Measurements from ENCODE around the gene RASA3. TPM values are rescaled to one million over a fixed set of nuclear protein-coding genes. Genes with fewer than 3 reads are reported as not detected.

The RASA3 gene
- total RNA-seq, 1 experiment from 2014 or later = 18.6 TPM

DNA sequence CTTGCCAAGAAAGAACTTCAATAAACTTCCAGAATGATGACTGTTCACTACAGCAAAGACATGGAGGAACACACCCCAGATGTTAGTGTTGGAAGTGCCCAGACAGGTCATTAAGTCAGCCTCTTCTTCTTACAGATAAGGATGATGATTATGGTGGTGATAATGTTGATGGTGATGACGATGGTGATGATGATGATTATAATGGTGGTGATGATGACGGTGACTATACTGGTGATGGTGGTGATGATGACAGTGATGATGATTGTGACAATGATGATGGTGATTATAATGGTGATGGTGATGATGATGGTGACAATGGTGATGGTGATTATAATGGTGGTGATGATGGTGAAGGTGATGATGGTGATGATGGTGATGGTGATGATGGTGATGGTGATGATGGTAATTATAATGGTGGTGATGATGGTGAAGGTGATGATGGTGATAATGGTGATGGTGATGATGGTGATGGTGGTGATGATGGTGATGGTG is 167.0 kb downstream of the RASA3 start:
- BruUV-seq (replicated peaks) = no TSS peak

More for the DNA sequence above, 167.0 kb downstream of the RASA3 start:
- Histone ChIP-seq H3K9me3 (ENCODE audit: control insufficient read depth in 1 of 2, insufficient read depth in 1 of 2, low read depth in 1 of 2, low read length in 2 of 2) (peaks cover 3 to 8% of the 10 kb centered on the region in 2 experiments; a peak in 3 of 4 replicates), H3K9me2 (ENCODE audit: insufficient read depth) (no peaks in the 10 kb centered on the region), H4K20me1 (ENCODE audit: insufficient read depth) (no peaks in the 10 kb centered on the region), H3K27me3 (ENCODE audit: insufficient read depth, low read length) (no peaks in the 10 kb centered on the region), H3K79me2 (ENCODE audit: insufficient read depth, low read length) (no peaks in the 10 kb centered on the region), H3K36me3 (ENCODE audit: control insufficient read depth in 1 of 2, insufficient read depth in 2 of 2, low read length in 2 of 2) (no peaks in the 10 kb centered on the region), H3K4me3 (replicated peaks in 1 of 2; ENCODE audit: low read depth in 1 of 2, low read length in 2 of 2) (no peak overlapping the region), H3K4me2 (ENCODE audit: low read length) (no peak overlapping the region), H3K4me1 (ENCODE audit: control insufficient read depth in 1 of 2, insufficient read depth in 2 of 2, low read length in 2 of 2) (no peaks in the 10 kb centered on the region), H3K9ac (ENCODE audit: low read length) (no peak overlapping the region), H3K27ac (ENCODE audit: low read depth, low read length) (no peak overlapping the region), H2AFZ (ENCODE audit: low read depth, low read length, poor library complexity, severe bottlenecking) (no peak overlapping the region)
- ATAC-seq = no peak
- CTCF ChIA-PET = no interaction called here
- RAD21 ChIA-PET (ENCODE audit: low non-redundant PET in 1 of 2, low total read pairs in 2 of 2, uncharacterized antibody in 2 of 2, unreplicated experiment in 2 of 2) = no interaction called here
- TF ChIP-seq POLR2A (IDR thresholded peaks at IDR 0.05; ENCODE audit: borderline replicate concordance, extremely low read depth, insufficient read depth, insufficient read length) (no peak), TCF7L2 (IDR thresholded peaks at IDR 0.05; ENCODE audit: borderline replicate concordance, extremely low read depth, insufficient read depth, insufficient read length) (no peak), JUND (IDR thresholded peaks at IDR 0.05) (no peak), EZH2 (IDR thresholded peaks at IDR 0.05) (no peak), ZNF274 (IDR thresholded peaks at IDR 0.05; ENCODE audit: low read depth, low read length) (no peak), RAD21 (IDR thresholded peaks at IDR 0.05; ENCODE audit: low read depth) (no peak), EGR1 (IDR thresholded peaks at IDR 0.05; ENCODE audit: low read depth) (no peak), SIN3A (IDR thresholded peaks at IDR 0.05; ENCODE audit: low read depth) (no peak), YY1 (IDR thresholded peaks at IDR 0.05; ENCODE audit: extremely low read depth, insufficient replicate concordance, low read depth, low read length) (no peak), ELF1 (IDR thresholded peaks at IDR 0.05; ENCODE audit: borderline replicate concordance, low read depth) (no peak), POLR2AphosphoS5 (IDR thresholded peaks at IDR 0.05; ENCODE audit: low read depth, low read length) (no peak), SP1 (IDR thresholded peaks at IDR 0.05; ENCODE audit: low read depth) (no peak), ZFX (IDR thresholded peaks at IDR 0.05) (no peak), CEBPB (IDR thresholded peaks at IDR 0.05; ENCODE audit: low read depth) (no peak), CBX3 (IDR thresholded peaks at IDR 0.05; ENCODE audit: low read depth) (no peak)
- TF ChIP-seq, protein P1, sequence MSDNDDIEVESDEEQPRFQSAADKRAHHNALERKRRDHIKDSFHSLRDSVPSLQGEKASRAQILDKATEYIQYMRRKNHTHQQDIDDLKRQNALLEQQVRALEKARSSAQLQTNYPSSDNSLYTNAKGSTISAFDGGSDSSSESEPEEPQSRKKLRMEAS (IDR thresholded peaks at IDR 0.05) = no peak
- TF ChIP-seq, protein P2, sequence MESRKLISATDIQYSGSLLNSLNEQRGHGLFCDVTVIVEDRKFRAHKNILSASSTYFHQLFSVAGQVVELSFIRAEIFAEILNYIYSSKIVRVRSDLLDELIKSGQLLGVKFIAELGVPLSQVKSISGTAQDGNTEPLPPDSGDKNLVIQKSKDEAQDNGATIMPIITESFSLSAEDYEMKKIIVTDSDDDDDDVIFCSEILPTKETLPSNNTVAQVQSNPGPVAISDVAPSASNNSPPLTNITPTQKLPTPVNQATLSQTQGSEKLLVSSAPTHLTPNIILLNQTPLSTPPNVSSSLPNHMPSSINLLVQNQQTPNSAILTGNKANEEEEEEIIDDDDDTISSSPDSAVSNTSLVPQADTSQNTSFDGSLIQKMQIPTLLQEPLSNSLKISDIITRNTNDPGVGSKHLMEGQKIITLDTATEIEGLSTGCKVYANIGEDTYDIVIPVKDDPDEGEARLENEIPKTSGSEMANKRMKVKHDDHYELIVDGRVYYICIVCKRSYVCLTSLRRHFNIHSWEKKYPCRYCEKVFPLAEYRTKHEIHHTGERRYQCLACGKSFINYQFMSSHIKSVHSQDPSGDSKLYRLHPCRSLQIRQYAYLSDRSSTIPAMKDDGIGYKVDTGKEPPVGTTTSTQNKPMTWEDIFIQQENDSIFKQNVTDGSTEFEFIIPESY (IDR thresholded peaks at IDR 0.05; ENCODE audit: extremely low read depth, insufficient replicate concordance, low read length) = no peak
- TF ChIP-seq, protein P3, sequence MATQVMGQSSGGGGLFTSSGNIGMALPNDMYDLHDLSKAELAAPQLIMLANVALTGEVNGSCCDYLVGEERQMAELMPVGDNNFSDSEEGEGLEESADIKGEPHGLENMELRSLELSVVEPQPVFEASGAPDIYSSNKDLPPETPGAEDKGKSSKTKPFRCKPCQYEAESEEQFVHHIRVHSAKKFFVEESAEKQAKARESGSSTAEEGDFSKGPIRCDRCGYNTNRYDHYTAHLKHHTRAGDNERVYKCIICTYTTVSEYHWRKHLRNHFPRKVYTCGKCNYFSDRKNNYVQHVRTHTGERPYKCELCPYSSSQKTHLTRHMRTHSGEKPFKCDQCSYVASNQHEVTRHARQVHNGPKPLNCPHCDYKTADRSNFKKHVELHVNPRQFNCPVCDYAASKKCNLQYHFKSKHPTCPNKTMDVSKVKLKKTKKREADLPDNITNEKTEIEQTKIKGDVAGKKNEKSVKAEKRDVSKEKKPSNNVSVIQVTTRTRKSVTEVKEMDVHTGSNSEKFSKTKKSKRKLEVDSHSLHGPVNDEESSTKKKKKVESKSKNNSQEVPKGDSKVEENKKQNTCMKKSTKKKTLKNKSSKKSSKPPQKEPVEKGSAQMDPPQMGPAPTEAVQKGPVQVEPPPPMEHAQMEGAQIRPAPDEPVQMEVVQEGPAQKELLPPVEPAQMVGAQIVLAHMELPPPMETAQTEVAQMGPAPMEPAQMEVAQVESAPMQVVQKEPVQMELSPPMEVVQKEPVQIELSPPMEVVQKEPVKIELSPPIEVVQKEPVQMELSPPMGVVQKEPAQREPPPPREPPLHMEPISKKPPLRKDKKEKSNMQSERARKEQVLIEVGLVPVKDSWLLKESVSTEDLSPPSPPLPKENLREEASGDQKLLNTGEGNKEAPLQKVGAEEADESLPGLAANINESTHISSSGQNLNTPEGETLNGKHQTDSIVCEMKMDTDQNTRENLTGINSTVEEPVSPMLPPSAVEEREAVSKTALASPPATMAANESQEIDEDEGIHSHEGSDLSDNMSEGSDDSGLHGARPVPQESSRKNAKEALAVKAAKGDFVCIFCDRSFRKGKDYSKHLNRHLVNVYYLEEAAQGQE (IDR thresholded peaks at IDR 0.05; ENCODE audit: low read depth) = no peak
- TF ChIP-seq, protein P4, sequence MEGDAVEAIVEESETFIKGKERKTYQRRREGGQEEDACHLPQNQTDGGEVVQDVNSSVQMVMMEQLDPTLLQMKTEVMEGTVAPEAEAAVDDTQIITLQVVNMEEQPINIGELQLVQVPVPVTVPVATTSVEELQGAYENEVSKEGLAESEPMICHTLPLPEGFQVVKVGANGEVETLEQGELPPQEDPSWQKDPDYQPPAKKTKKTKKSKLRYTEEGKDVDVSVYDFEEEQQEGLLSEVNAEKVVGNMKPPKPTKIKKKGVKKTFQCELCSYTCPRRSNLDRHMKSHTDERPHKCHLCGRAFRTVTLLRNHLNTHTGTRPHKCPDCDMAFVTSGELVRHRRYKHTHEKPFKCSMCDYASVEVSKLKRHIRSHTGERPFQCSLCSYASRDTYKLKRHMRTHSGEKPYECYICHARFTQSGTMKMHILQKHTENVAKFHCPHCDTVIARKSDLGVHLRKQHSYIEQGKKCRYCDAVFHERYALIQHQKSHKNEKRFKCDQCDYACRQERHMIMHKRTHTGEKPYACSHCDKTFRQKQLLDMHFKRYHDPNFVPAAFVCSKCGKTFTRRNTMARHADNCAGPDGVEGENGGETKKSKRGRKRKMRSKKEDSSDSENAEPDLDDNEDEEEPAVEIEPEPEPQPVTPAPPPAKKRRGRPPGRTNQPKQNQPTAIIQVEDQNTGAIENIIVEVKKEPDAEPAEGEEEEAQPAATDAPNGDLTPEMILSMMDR (IDR thresholded peaks at IDR 0.05 in 2 of 3, conservative IDR thresholded peaks at IDR 0.05 in 1 of 3; ENCODE audit: borderline replicate concordance in 1 of 3, insufficient read depth in 1 of 3, low read depth in 2 of 3, low read length in 2 of 3) = no peak
- DNase-seq (ENCODE audit: low read depth, low spot score) = no peak
- intact Hi-C loops (cut with micrococcal nuclease) = no loop called here
- POLR2A ChIA-PET = no interaction called here

All from HCT116 (cell line).